AG09309 (cell line): ENCODE measurements around the gene IQCH.

Experiments
- DNase-seq: peaks from one replicate; pipeline ENCODE4 v3.0.0-alpha.2; 2010; ENCODE audit warnings: low read depth
- H3K4me3 ChIP-seq: 2 replicates; pipeline ENCODE4 v1.5.1; 2011; ENCODE audit warnings: mild to moderate bottlenecking, low read depth, low read length, moderate library complexity; ENCODE audit not compliant: control insufficient read depth
- TF ChIP-seq, protein P1 (sequence below): IDR thresholded peaks from 2 replicates; pipeline ENCODE4 v1.5.1; 2011; ENCODE audit warnings: mild to moderate bottlenecking, low read depth, low read length, inconsistent platforms; ENCODE audit not compliant: insufficient read depth, control insufficient read depth; ENCODE audit errors: missing control alignments

IQCH gene

DNA sequence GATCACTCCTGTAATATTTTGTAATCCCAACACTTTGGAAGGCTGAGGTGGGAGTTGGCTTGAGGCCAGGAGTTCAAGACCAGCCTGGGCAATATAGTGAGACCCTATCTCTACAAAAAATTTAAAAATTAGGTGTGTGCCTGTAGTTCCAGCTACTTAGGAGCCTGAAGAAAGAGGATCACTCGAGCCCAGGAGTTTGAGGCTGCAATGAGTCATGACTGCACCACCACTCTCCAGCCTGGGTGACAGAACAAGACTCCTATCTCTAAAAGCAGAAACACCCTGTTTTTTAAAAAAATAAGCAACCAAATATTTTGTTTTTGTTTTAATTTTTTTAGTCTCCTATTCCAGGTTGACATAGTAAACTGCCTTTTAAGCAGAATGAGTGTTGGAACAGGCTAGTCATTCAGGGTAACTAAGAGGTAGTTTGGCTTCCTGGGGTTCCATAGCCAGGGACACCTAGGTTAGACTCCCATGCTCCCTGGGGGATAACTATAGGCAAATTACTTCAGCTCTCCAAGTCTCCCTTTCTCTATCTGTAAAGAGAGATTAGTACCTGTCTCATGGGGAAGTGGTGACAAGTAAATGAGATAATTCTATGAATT lies 151.8 kb downstream of the IQCH start:
- no peak overlapping the region for H3K4me3 ChIP-seq
- DNase-seq: no peak
- TF ChIP-seq, protein P1, sequence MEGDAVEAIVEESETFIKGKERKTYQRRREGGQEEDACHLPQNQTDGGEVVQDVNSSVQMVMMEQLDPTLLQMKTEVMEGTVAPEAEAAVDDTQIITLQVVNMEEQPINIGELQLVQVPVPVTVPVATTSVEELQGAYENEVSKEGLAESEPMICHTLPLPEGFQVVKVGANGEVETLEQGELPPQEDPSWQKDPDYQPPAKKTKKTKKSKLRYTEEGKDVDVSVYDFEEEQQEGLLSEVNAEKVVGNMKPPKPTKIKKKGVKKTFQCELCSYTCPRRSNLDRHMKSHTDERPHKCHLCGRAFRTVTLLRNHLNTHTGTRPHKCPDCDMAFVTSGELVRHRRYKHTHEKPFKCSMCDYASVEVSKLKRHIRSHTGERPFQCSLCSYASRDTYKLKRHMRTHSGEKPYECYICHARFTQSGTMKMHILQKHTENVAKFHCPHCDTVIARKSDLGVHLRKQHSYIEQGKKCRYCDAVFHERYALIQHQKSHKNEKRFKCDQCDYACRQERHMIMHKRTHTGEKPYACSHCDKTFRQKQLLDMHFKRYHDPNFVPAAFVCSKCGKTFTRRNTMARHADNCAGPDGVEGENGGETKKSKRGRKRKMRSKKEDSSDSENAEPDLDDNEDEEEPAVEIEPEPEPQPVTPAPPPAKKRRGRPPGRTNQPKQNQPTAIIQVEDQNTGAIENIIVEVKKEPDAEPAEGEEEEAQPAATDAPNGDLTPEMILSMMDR: no peak

DNA sequence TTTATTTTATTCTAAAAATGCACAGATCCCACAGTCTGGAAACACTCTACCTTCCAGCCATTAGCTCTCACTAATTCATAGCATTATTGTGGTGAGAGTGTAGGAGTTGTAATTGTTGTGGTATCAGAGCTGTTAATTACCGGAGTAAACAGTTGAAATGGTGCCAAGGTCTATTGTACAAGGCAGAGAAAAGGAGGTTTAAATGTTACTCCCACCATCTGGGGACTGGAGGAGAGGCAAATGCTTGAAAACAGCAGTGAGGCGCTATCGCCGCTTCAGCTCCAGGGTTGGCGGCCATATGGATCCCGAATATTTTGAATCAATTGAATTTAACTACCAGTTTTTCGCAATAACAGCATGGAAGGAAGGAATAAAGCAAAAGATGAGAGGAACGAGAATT lies 153.2 kb downstream of the IQCH start:
- TF ChIP-seq, protein P1: no peak
- H3K4me3 ChIP-seq: no peak overlapping the region
- no peak for DNase-seq

DNA sequence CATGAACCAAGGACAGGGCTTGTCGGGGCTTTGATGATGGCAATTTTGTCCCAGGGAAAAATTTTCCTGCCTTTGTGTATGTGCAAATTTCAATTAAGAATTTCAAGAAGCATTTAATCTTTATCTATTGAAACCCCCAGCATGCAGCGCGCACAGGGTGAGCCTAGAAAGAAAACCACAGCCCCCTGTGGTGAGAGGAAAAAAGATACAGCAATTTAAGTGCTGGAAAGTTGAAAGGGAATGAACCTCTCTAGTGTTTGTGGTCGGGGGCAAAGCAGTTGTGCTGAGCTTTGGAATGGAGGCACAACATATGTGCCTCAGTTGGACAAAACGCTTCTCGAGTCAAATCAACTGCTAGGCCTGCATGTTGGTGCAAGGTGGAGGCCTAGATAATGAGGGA lies 154.6 kb downstream of the IQCH start:
- TF ChIP-seq, protein P1: no peak
- no peak for DNase-seq

DNA sequence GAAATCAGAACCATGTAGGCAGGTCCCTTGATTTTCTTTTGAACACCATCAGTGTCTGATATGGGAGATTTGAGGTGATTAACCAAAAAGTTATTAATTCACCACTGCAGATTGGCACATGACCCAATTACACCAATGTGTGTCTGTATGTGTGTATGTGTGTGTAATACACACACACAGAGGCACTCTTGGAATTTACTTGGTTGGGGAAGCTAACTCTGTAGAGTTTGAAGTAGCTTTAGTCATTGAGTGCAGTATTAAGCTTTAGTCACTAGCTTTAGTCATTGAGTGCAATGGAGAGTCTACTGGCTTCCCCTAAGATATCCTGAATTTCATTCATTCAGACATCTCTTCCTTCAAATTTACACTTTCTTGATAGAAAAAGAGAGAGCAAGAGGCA lies 156.9 kb downstream of the IQCH start:
- TF ChIP-seq, protein P1: no peak
- H3K4me3 ChIP-seq: no peak overlapping the region
- DNase-seq: no peak

More for the DNA sequence above, 154.6 kb downstream of the IQCH start:
- H3K4me3 ChIP-seq: no peak overlapping the region

DNA sequence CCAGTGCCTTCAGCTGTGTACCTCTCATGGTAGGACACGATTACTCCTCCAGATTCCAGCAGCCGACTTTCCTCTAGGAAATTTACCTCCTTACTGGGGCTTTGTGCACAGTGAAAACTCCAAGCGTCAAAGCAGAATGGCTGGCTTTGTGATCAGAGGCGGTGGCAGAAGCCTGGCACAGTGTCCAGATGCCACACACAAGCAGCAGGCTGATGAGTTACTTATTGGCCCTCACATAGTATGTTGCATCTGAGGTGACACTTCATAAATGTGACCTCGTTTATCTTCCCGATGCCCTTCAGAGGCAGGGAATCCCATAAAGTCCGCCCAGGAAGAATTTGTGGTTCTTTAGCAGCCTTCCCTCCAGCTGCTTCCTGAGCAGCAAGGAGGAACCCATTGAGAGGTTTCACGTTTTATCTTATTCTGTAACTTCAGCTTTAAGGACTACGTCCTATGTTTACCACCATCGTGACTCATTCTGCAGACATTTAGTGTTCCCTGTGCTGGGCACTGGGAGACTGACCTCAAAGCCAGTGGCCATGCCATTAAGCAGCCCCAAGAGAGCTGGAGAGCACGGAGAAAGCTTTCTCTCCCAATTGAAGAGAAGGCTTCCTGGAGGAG lies 159.3 kb downstream of the IQCH start:
- TF ChIP-seq, protein P1: no peak
- DNase-seq: peak; percentile 33
- no peak overlapping the region for H3K4me3 ChIP-seq

DNA sequence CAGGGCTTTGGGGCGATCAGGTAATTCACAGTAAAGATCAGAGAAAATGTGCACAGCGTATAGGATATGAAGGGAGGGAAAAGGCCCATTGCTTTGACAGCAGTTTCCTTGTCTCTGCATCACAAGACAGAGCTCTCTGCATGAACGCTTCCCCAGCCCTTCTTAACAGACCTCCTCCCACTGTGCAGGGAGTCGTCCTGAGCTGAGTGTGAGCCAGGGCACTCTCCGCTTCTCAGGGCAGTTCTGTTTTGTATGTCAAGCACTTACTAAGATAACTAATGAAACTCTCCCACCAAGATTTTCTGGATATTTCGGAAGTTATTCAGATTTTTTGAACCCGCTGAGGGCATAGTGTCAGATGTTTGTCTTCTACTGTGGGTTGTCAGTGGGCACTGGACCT lies 160.6 kb downstream of the IQCH start:
- DNase-seq: no peak
- TF ChIP-seq, protein P1: no peak
- no peak overlapping the region for H3K4me3 ChIP-seq
